GM18907 (cell line): ENCODE data around the gene KAT7.

Experiments
- ATAC-seq: cut with Tn5 transposase; IDR thresholded peaks from one replicate; pipeline ENCODE4 v1.9.1; 2021; ENCODE audit warnings: mild to moderate bottlenecking, moderate library complexity; ENCODE audit not compliant: unreplicated experiment

The KAT7 gene

DNA sequence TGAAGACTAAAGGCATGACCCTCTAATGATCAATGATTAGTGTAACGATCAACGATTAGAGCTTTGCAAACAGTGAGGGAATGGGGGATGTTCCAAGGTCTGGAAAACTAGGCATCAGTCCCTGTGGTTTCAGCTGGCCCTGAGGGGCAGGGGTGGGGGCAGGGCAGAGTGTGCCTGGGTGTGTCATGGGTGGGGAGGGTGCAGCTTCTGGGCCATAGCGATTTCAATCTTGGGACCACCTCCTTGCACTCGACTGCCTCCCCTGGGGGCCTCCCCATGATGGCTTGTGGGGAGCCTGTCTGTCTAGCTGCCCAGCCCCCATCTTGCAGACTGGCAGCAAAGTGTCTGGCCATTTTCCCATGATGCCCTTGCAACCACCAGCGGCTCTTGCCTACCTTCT, 51.0 kb downstream of the KAT7 start:
- no peak for ATAC-seq

DNA sequence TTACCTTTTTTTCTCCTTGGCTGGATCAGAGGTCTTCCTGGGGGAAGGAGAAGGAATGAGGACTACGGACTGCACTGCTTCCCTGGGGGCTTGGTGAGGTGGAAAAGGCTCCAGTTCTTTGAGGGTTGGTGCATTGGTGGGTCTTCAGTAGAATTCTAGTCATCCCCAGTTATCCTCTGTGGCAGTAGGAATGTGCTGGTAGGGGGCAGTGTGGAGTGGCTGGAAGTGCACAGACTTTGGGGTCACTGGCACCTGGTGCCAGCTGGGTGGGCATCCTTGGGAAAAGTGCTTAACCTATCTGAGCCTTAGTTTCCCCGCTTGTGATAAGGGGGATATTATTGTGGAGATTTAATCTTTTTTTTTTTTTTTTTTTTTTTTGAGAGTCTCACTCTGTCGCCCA, 53.1 kb downstream of the KAT7 start:
- ATAC-seq: no peak

DNA sequence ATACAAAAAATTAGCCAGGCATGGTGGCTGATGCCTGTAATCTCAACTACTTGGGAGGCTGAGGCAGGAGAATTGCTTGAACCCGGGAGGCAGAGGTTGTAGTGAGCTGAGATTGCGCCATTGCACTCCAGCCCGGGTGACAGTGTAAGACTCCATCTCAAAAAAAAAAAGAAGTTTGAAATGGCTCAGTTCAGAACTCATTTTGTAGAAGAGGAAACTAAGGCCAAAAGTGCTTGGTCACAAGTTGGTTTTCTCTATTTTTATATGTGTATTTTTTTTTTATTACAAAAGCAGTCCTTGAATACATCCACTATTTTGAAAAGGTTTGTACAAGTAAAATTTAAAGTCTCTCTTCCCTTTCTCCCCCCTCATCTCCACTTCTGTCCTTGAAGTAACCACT, 53.9 kb downstream of the KAT7 start:
- no peak for ATAC-seq

DNA sequence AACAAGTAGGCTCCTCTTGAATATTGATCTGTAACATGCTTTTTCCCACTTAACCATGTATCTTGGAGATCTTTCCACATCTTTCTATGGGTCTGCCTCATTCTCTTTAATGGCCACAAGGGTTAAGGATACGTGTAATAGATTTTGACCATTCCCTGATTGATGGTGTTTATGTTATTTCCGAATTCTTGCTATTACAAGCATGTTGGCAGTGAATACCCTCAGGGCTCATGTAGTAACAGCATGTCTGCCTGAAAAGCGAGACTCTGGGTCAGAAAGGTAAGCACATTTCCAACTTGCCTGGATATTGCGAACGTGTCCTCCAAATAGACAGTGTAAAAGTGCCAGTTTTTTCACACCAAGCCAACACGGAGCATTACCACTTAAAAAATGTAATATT, 54.4 kb downstream of the KAT7 start:
- no peak for ATAC-seq

DNA sequence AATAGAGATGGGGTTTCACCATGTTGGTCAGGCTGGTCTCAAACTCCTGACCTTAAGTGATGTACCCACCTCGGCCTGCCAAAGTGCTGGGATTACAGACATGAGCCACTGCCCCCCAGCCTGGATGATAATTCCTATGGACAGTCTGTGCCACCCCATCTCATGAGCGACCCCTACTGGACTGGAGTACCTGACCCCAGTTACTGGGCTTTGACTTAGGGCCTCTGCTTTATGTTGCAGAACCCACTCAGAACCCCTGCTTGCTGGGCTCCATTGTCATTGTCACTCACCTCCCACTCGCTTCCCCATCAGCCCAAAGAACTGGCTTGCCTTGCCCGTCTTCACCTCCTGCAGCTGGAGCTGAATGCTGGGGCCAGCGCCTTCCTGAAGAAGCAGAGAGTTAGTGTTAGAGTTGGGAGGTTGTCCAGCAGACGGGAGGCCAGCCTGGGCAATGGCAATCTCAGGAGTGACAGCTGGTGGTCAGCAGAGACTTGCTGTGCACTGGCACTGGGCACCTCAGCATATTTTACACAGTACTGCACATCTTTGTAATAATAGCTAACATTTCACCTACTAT, 55.4 kb downstream of the KAT7 start:
- ATAC-seq: no peak

DNA sequence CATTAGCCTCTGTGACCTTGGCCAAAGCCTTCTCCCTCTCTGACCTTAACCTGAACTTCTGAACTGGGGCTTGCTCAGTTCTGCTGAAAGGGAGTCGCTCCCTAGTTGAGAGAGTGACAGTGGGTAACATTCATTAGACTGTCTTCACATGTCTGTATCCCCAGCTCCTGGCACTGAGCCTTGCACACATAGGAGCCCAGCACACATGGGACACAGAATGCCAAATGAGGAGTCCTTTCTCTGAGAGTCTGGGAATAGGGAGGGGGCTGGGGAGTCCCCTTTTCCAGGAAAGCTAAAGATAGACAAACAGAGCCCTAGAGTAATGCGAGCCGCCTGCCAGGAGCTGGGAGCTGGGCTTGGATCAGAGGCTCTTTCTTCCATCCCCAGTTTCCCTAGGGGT, 56.8 kb downstream of the KAT7 start:
- no peak for ATAC-seq

DNA sequence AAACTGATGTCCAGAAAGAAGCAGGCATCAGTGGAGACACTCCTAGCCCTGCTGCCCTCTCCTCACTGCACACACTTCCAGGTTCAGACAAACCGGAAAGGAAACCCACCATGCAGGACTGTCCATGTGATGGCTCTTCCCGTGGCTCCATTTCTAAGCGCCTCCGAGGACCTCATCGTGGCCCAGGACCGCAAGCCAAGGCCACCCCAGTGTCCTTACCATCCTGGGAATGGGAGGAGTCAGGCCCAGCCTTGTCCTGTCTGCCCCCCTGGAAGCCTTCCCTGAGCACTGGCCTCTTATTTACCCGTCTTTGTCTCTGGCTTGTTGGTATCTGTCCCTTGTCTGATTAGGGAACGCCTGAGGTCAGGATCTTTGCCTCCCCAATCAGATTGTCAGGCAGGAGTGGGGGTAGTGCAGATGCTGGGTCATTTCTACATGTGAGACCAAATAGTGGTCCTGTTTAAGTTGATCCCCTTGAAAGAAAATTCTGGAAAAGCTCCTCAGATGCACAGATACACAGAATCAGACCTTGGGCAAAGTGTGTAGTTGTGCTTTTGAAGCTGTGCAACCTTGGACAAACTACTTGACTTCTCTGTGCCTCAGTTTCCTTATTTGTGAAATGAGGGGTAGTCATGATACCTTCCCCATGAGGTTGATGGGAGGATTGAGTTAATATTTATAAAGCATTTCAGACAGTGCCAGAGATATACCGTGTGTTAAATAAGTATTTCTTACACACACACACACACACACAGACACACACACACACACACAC, 58.6 kb downstream of the KAT7 start:
- ATAC-seq: no peak

DNA sequence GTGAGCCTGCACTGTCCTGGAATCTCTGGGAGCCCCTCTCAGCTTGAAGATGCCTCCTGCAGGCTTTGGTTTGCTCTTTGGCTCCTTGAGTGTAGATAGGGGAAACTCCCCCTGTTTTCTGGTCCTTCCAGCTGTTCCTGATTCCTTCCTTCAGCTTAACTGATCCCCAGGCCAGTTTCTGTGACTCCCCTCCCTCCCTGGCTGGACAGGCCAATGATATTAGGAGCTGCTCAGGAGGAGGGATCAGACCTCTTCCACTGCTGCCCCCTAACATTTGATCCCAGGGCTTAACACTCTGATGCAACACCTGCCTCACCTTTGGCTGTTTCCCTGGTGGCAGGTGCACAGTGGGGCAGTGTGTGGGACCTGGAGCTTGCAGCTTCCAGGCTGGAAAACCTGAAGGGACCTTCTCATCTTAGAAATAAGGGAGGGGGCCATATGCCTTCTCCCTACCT, 59.6 kb downstream of the KAT7 start, which contains the start of gene TAC4:
Gene TAC4 (minus strand): TSS at position 51 of the 455 bp plus-strand sequence. CDS start 52 bp downstream, outside the sequence.
- ATAC-seq: no peak

DNA sequence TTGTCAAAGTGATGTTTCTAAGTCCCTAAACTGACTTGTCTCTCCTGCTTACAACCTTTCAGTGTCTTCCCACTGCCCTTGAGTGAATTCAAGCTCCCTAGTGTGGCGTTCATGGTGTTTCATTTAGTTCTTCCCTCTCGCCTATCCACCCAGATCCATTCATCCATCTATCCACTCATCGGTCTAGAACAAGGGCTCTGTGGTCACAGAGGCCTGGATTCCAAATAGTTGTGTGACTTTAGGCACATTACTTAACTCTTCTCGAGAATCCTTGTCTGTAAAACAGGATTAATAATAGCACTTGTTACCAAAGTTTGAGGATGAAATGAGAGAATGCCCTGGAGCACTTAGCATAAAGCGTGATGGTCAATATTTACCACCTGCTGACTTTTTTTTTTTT, 60.3 kb downstream of the KAT7 start:
- no peak for ATAC-seq

DNA sequence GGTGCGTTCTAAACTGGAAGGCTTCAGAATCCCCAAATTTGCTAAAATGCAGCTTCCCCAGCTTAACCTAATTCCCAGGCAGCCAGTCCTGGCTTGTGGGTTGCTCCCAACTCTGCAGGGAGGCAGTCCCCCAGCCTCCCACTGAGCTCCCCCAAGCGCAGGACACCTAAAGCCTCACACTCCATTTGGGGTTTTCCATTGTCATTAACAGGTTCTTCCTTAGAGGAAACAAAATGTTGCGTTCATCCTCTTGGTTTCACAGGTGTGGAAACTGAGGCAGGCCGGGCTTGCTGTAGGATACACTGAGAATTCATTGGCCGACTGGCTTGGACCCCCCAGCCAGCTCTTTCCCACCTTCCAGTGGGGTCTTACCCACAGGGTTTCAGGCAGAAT, 61.7 kb downstream of the KAT7 start:
- no peak for ATAC-seq

DNA sequence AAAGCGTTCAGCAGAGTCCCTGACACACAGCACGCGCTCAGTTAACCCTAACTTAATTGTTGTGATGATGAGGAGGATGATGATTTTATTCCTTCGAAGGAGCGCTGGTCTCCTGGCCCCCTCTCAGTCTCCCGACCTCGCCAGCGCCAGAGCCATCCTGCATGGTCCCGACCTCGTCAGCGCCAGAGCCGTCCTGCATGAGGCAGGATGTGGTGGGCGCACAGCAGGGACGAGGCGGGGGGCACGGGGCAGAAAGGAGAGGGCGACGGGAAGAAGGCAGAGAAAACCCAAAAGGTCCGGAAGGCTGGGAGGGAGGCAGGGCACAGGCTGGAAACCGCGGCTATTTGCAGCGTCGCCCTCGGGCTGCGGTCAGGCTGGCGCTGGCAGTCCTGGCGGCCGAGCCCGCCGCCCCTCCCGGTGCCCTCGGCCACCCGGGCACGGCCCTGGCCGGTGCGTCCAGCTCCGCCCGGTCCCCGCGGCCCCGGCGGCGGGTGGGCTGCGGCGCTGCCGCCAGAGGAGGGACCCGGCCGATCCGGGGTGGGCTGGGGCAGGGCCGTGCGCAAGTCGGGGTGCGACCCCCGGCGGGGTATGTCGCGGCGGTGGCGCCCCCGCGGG, 62.4 kb downstream of the KAT7 start:
- no peak for ATAC-seq

DNA sequence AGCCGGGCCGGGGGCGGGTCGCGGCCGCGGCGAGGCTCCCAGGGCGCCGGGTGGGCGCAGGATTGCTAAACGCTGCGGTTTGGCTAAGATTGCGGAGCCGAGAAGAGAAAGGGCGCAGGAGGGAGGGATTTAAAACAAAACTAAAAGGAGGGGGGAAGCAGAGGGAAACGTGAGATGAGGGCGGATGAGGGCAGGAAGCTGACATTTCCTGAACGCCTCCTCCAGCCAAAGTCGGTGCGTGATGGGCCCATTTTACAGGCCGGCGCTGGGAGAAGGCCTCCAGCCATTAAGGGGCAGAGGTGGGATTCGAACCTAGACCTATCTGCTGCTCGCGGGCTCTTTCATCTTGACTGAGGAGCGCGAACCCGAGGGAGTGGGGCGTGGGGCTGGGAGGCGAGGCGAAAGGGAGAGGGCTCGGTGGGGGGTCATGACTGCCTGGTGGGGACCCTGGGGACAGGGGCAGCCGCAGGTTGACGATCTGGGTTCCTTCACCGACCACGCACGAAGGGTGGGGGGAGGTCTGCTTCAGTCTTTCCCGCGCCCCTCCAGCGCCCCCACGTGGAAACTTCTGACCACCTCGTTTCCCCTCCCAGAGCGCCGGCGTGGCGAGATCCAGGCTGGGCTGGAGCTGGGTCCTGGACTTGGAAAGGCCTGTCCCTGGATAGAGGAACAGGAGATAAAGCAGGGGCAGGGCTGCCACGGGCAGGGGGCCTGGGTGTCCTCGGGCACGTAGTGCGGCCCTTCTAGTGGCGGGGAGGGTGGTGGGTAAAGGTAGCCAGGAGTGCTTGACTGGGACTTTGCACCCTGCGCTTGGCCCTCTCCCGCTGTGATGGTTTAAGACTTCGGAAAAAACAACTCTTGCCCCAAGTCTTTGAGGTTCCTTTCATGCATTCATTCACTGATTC, 63.2 kb downstream of the KAT7 start:
- no peak for ATAC-seq

DNA sequence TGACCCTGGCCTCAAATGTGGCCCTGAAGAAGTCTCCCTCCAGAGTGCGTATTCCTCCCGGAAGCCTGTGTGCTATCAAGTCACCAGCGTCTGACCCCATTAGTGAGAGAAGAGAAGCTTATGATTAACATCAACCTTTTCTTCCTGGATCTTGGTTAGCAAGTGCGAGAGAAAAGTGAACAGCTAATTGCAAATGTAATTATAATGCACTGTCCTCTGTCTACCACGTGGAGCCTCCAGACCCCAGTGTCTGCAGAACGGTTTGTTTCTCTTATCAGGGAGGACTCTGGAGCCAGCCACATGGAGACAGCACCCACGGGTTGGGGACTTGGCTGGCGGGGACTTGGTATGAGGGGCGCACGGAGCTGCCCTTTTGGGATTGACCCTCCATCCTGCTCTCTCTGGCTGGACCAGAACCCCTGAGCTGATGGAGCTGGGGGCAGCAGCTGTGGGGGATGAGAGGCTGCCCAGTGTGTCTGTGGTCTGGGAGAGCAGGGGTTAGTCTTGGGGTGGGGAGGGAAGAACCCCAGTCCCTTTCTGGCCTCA, 65.1 kb downstream of the KAT7 start:
- no peak for ATAC-seq

DNA sequence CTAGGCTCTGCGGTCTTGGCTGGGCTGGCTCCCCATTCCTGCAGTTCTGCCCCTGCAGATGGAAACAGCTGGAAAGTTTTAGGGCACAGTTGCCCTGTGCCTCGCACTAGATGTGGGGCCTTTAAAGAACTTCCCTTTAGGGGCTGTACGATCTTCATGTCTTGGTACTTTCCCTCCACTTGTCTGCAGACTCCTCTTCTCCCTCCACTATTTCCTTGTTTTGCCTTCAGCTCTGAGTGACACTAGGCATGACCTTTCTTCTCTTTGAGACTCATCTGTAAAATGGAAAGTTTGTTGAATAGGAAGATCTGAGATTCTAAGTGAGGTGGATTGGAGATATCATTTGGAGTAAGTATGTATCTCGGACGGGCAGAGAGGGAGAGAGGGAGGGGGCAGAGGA, 65.6 kb downstream of the KAT7 start:
- no peak for ATAC-seq

DNA sequence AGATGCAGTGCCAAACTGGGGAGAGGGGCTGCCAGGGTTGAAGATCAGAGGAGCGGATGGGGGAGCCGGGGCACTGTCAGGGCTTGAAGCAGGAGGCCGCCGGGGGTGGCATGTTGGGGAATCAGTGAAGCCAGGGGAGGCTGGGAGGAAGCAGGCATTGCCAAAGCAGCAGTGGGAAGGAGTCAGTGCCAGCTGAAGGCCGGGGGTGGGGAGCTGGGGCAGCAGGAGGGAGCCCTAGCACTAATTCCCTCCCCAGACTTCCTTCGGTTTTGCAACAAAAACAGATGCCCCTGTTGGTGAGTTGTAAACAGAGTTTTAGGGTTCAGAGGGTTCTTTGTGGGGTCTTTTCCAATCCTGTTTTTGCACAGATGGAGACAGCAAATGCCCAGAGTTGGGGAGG, 70.3 kb downstream of the KAT7 start:
- no peak for ATAC-seq

DNA sequence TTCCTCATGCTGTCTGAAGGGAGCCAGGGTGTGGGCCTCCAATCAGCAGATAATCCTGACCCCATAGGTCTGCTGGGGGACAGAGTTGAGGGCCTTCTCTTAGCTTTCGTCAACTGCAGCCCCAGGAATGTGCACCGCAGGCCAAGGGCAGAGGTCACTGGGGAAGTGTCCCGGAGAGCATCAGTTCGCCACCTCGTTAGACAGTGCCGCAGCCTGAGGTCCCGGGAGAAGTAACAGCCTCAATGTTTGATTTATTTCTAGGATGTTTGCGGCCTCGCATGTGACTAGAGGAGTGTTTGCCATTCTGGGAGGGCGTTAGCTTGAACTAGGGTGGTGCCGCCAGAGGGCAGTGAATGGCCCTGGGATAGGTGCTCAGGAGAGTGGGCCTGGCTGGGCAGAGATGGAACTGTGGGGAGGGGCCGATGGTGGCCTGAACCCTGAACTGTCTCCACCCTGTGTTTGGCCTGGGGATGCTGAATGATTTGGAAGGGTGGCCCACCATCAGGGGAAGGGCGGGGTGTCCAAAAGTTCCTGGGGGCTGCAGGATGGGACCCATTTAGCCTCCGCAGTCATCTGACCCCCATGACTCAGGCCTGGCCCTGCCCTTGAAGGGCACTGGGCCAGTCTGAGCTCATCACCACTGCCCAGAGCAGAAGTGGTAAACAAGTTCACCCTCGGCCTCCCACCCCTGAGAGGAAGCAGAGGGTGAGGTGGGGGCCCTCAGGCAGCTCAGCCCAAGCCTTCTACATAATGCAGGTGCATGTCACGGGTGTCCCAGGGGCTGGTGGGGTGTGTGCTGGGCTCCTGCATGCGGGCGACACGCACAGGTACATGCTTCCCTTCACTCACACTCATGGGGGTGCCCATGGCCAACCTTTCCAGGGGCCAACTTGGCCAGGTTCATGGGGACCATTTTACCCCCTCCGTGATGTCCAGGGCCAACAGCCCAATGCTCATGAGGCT, 71.8 kb downstream of the KAT7 start:
- no peak for ATAC-seq

DNA sequence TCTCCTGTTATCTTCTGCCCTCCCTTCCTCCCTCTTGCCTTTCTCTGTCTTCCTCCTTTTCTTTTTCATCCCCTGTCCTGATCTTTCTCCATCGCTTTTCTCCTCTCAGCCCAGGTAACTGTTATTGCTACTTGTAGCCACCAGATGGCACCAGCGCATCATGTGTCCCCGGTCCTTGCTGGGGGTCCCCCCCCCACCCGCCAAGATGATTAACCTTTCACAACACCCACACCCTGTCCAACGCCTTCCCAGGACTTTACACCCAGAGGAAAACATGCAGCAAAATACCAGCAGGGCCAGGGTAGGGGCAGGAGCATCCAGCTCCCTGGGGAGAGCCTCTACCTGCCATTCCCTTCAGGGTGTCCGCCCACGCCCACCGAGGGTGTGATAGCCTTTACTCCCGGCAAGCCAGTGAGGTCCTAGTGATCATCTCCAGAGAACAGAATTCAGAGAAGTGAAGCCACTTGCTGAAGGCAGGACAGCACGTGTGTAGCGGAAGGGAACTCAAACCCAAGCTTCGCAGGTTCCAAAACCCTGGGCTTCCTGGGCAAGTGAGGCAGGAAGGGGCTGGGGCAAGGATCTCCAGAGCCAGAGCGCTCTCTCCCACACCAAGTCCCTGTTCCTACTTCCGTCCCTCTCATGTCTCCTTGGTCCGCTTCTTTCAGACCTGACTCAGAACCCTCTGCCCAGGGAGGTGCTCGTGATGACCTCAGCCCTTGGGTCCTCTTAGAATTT, 72.8 kb downstream of the KAT7 start:
- ATAC-seq: no peak

DNA sequence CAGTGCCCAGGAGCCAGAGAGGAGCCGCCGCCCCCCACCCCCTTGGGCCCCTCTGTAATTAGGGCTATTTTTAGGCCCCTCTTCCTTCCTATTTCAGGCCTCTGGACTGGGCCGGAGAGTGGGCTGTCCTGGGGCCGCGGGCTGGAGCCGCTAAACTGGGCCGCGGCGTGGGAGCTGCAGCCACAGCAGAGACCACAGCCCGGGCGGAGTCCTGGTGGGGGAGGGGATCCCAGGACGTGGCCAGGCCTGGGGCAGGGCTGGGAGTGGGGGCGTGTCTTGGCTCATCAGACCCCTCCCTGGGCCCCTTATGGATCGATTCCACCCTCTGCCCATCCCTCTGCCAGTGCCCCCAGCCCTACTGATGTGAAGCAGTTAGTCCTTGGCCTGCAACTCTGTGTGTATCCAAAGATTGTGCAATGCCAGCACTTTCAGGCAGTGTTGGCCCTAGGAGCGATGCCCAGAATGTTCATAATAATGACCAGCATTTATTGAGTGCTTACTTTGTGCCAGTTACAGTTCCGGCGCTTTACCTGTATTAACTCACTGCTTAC, 74.4 kb downstream of the KAT7 start:
- ATAC-seq: no peak

DNA sequence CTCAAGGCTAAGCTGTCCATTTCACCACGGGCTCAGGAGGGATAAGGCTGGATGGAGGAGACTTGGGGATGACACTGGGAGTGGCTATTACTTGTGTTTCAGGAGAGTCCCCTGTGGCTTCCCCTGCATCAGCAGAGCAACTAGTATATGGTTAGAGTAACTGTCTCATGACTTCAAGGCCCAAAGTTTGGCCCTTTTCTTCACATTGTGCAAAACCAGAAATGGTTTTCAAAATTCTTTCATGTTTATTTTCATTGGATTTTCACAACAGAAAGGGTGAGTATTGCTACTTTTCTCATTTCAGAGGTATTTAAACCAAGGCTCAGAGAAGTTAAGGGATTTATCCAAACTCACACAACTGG, 77.5 kb downstream of the KAT7 start:
- ATAC-seq: no peak
